ENCODE data around the gene KMT2A.

DNA sequence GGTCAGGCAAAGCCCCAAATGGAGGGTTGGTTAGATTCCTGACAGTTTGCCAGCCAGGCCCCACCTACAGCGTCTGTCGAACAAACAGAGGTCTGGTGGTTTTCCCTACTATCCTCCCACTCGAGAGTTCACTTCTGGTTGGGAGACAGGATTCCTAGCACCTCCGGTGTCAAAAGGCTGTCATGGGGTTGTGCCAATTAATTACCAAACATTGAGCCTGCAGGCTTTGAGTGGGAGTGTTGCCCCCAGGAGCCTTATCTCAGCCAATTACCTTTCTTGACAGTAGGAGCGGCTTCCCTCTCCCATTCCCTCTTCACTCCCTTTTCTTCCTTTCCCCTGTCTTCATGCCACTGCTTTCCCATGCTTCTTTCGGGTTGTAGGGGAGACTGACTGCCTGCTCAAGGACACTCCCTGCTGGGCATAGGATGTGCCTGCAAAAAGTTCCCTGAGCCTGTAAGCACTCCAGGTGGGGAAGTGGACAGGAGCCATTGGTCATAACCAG, 86.3 kb downstream of the KMT2A start:
- TF ChIP-seq CTCF (conservative IDR thresholded peaks at IDR 0.05; ENCODE audit: low read depth, low read length) (peak; percentile 57), EZH2 (IDR thresholded peaks at IDR 0.05; ENCODE audit: borderline replicate concordance, low read depth, low read length, poor library complexity, severe bottlenecking) (no peak)

Measured in A673 (cell line).